GM12891 (cell line): ENCODE measurements around the gene TIMM10.

Experiments used
- PAX5 ChIP-seq: IDR thresholded peaks from 2 replicates; pipeline ENCODE4 v1.6.1; 2011; ENCODE audit warnings: low read length, moderate library complexity, mild to moderate bottlenecking; ENCODE audit not compliant: insufficient read depth, severe bottlenecking
- POLR2A ChIP-seq: IDR thresholded peaks from 2 replicates; pipeline ENCODE4 v1.6.1; 2011; ENCODE audit warnings: low read depth, low read length, control low read depth
- POLR2AphosphoS5 ChIP-seq: IDR thresholded peaks from 2 replicates; pipeline ENCODE4 v1.6.1; 2011; ENCODE audit warnings: low read depth, low read length, control low read depth
- POU2F2 ChIP-seq: IDR thresholded peaks from 2 replicates; pipeline ENCODE4 v1.6.1; 2011; ENCODE audit warnings: low read depth, mild to moderate bottlenecking, control low read depth, low read length, moderate library complexity
- SPI1 ChIP-seq: IDR thresholded peaks from 2 replicates; pipeline ENCODE4 v1.6.1; 2011; ENCODE audit warnings: low read depth, low read length, control low read depth
- TAF1 ChIP-seq: IDR thresholded peaks from 2 replicates; pipeline ENCODE4 v1.6.1; 2011; ENCODE audit warnings: low read depth, low read length, control low read depth

GRCh38 chr11:57499413-57499982 lies 31.1 kb downstream of the TIMM10 start:
- TF ChIP-seq SPI1 (no peak), POLR2A (no peak), POLR2AphosphoS5 (no peak), PAX5 (no peak), TAF1 (no peak), POU2F2 (no peak)
